Measurements from ENCODE around the gene BLM.

Gene BLM

GRCh38 chr15:90707489-90707888, 9.7 kb upstream of the BLM start:
- DNase-seq (ENCODE audit: low spot score), result no peak
- no peak for TF ChIP-seq CTCF (IDR thresholded peaks at IDR 0.05; ENCODE audit: extremely low read depth, missing control alignments)

- no peak for DNase-seq (ENCODE audit: low spot score)
- no peak for TF ChIP-seq CTCF (IDR thresholded peaks at IDR 0.05; ENCODE audit: extremely low read depth, missing control alignments)
Measured at GRCh38 chr15:90708516-90708915, 8.6 kb upstream of the BLM start.

GRCh38 chr15:90709278-90709677, 7.9 kb upstream of the BLM start:
- DNase-seq (ENCODE audit: low spot score), result no peak
- TF ChIP-seq CTCF (IDR thresholded peaks at IDR 0.05; ENCODE audit: extremely low read depth, missing control alignments), result no peak

- no peak for TF ChIP-seq CTCF (IDR thresholded peaks at IDR 0.05; ENCODE audit: extremely low read depth, missing control alignments)
- no peak for DNase-seq (ENCODE audit: low spot score)
Measured at GRCh38 chr15:90710436-90711027, 6.6 kb upstream of the BLM start.

- DNase-seq (ENCODE audit: low spot score), result no peak
- TF ChIP-seq CTCF (IDR thresholded peaks at IDR 0.05; ENCODE audit: extremely low read depth, missing control alignments), result no peak
Measured at GRCh38 chr15:90711418-90711824, 5.7 kb upstream of the BLM start.

GRCh38 chr15:90711842-90712241, 5.3 kb upstream of the BLM start:
- no peak for TF ChIP-seq CTCF (IDR thresholded peaks at IDR 0.05; ENCODE audit: extremely low read depth, missing control alignments)
- DNase-seq (ENCODE audit: low spot score), result no peak

GRCh38 chr15:90713081-90713480, 4.1 kb upstream of the BLM start:
- DNase-seq (ENCODE audit: low spot score), result no peak
- no peak for TF ChIP-seq CTCF (IDR thresholded peaks at IDR 0.05; ENCODE audit: extremely low read depth, missing control alignments)
